GM18861 (cell line): ENCODE measurements around the gene PICALM.

Source experiments
- ATAC-seq: cut with Tn5 transposase; IDR thresholded peaks from one replicate; pipeline ENCODE4 v1.9.1; 2021; ENCODE audit not compliant: unreplicated experiment

Gene PICALM

GRCh38 chr11:86087256-86087655, 18.4 kb upstream of the PICALM start:
- ATAC-seq = no peak

- ATAC-seq = no peak
Observed at GRCh38 chr11:86081455-86081854, 12.6 kb upstream of the PICALM start.

- no peak for ATAC-seq
Observed at GRCh38 chr11:86079421-86079820, 10.5 kb upstream of the PICALM start.

- ATAC-seq = no peak
Observed at GRCh38 chr11:86073948-86074347, 5.1 kb upstream of the PICALM start.

GRCh38 chr11:86072211-86072610, 3.3 kb upstream of the PICALM start:
- no peak for ATAC-seq

- no peak for ATAC-seq
Observed at GRCh38 chr11:86070142-86071056, 1.5 kb upstream of the PICALM start.

GRCh38 chr11:86069408-86070101, 671 bp upstream of the PICALM start:
- peak; percentile 25 for ATAC-seq

GRCh38 chr11:86068138-86068871, 579 bp downstream of the PICALM start:
- ATAC-seq = peak; percentile 8

- ATAC-seq = no peak
Observed at GRCh38 chr11:86067851-86068137, 1.1 kb downstream of the PICALM start.

- no peak for ATAC-seq
Observed at GRCh38 chr11:86067009-86067850, 1.7 kb downstream of the PICALM start.

GRCh38 chr11:86066657-86067008, 2.3 kb downstream of the PICALM start:
- ATAC-seq = no peak

- ATAC-seq = no peak
Observed at GRCh38 chr11:86066033-86066432, 2.9 kb downstream of the PICALM start.

GRCh38 chr11:86064220-86064803, 4.6 kb downstream of the PICALM start:
- ATAC-seq = no peak

GRCh38 chr11:86063536-86063935, 5.3 kb downstream of the PICALM start:
- no peak for ATAC-seq

- no peak for ATAC-seq
Observed at GRCh38 chr11:86062719-86063118, 6.2 kb downstream of the PICALM start.

- ATAC-seq = no peak
Observed at GRCh38 chr11:86061483-86062205, 7.2 kb downstream of the PICALM start.

GRCh38 chr11:86060544-86060943, 8.3 kb downstream of the PICALM start:
- no peak for ATAC-seq

GRCh38 chr11:86058360-86058759, 10.5 kb downstream of the PICALM start:
- no peak for ATAC-seq

GRCh38 chr11:86056351-86056854, 12.5 kb downstream of the PICALM start:
- ATAC-seq = no peak
